ENCODE data around the gene ZNF423. TPM values are rescaled to one million over a fixed set of nuclear protein-coding genes. Genes with fewer than 3 reads are reported as not detected.

ZNF423 gene
- total RNA-seq, 3 donors from 2014 or later (not counting 1 experiment from before 2014, with no cell fraction given) = not detected

DNA sequence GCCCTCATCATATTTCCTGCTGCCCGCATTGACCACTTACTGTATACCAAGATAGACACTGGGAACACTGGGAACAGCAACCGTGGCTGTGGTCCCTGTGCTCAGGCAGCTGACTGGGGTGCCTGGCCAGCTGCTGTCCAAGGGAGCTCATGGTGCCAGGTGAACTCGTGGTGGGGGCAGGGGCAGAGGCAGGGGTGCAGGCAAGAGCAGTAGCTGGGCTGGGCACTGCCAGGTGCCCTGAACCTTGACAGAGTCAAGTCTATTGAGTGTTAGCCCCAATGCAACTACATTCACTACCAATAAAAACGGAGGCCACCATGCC is 279.8 kb downstream of the ZNF423 start:
- Histone ChIP-seq H3K9me3 (ENCODE audit: control insufficient read depth, insufficient read depth, low read length) (no peaks in the 10 kb centered on the region), H3K36me3 (ENCODE audit: control insufficient read depth, insufficient read depth, low read length) (no peaks in the 10 kb centered on the region), H3K27me3 (ENCODE audit: control insufficient read depth, insufficient read depth, low read length) (no peaks in the 10 kb centered on the region), H3K4me3 (ENCODE audit: low read length) (no peak overlapping the region), H3K4me1 (ENCODE audit: control insufficient read depth, insufficient read depth, low read length) (peaks cover 17% of the 10 kb centered on the region), H3K27ac (ENCODE audit: low read length) (no peak overlapping the region)
- Mint-ChIP-seq H3K36me3 (no peaks in the 10 kb centered on the region), H3K9me3 (no peaks in the 10 kb centered on the region), H3K4me1 (peaks cover 7 to 11% of the 10 kb centered on the region in 2 donors), H3K27ac (no peak overlapping the region), H3K4me3 (no peak overlapping the region), H3K27me3 (ENCODE audit: low read depth in 2 of 2) (no peaks in the 10 kb centered on the region)
- DNase-seq (no peak), ATAC-seq (no peak)
- WGBS (ENCODE audit: insufficient coverage) = 78% methylated on average over 4 of the region's 4 CpGs
- TF ChIP-seq, protein P1, sequence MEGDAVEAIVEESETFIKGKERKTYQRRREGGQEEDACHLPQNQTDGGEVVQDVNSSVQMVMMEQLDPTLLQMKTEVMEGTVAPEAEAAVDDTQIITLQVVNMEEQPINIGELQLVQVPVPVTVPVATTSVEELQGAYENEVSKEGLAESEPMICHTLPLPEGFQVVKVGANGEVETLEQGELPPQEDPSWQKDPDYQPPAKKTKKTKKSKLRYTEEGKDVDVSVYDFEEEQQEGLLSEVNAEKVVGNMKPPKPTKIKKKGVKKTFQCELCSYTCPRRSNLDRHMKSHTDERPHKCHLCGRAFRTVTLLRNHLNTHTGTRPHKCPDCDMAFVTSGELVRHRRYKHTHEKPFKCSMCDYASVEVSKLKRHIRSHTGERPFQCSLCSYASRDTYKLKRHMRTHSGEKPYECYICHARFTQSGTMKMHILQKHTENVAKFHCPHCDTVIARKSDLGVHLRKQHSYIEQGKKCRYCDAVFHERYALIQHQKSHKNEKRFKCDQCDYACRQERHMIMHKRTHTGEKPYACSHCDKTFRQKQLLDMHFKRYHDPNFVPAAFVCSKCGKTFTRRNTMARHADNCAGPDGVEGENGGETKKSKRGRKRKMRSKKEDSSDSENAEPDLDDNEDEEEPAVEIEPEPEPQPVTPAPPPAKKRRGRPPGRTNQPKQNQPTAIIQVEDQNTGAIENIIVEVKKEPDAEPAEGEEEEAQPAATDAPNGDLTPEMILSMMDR (IDR thresholded peaks at IDR 0.05) = no peak
- intact Hi-C loops (cut with micrococcal nuclease) = no loop called here

DNA sequence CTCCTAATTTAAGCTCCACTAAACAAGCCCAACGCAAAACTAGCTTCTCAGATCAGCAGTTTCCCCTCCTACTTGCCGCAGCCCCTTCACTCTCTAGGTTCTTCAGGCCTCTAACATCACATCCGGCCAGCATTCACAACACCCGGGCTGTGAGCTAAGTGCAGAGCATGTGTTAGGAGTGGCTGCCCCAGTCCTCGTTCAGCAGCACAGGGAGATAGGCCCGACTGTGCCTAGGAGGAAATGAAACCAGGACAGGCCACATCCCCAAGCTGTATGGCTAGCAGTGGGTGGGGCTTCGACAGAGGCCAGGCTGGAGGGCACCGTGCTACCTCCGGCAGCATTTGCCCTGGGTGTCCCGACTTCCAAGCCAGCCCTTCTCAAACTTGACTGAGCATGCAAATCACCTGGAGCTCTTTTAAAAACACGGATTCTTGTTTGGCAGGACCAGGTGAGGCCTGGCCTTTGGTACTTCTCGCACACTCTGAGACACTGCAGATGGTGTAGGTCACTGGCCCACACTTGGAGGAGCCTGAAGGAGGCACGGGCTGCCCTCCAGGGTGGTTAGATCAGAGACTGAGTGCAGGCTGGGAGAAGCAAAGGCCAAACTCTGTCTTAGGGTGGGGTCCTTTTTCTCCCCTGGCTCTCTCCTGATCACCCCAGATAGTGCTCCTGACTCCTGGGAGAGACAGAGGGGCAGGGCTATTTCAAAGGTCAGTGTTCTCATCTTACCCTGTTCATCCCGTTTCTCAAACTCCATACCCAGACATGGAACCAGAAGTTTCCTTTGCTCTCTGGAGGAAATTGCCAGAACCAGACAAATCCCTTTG is 280.4 kb downstream of the ZNF423 start:
- DNase-seq (peak in 1 of 2 donors; percentile 5), ATAC-seq (peak; percentile 66 to 92 (median 75))
- 47% methylated on average over 14 of the region's 14 CpGs for WGBS (ENCODE audit: insufficient coverage)
- H3K9me3 ChIP-seq (ENCODE audit: control insufficient read depth, insufficient read depth, low read length) = no peaks in the 10 kb centered on the region
- Mint-ChIP-seq H3K27me3 (ENCODE audit: low read depth in 2 of 2) (no peaks in the 10 kb centered on the region), H3K36me3 (no peaks in the 10 kb centered on the region), H3K4me3 (no peak overlapping the region), H3K27ac (peak overlapping the region; percentile 78 to 85), H3K4me1 (peaks cover 7 to 11% of the 10 kb centered on the region in 2 donors), H3K9me3 (no peaks in the 10 kb centered on the region)
- H3K4me1 ChIP-seq (ENCODE audit: control insufficient read depth, insufficient read depth, low read length) = peaks cover 17% of the 10 kb centered on the region
- no peak overlapping the region for H3K27ac ChIP-seq (ENCODE audit: low read length)
- intact Hi-C loops (cut with micrococcal nuclease) = no loop called here
- TF ChIP-seq, protein P1 (IDR thresholded peaks at IDR 0.05) = no peak
- H3K27me3 ChIP-seq (ENCODE audit: control insufficient read depth, insufficient read depth, low read length) = no peaks in the 10 kb centered on the region
- no peak overlapping the region for H3K4me3 ChIP-seq (ENCODE audit: low read length)
- no peaks in the 10 kb centered on the region for H3K36me3 ChIP-seq (ENCODE audit: control insufficient read depth, insufficient read depth, low read length)

DNA sequence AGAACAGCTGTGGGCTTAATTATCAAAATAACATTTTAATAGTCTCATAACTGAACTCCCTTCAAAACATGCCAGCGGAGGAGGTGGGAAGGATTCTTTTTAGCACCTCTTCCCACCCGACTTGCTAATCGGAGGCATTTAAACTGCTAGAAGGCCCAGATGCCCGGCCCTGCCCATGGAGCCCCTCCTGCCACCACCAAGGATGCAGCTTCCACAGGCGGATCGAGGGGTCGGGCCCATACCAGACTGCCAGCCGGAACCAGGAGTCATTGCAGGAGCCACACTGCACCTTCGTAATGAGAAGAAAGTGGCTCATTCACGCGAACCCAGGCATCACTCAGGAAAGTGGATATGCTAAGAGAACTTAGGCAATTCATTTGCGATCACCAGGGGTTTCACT is 281.1 kb downstream of the ZNF423 start:
- TF ChIP-seq, protein P1 (IDR thresholded peaks at IDR 0.05) = no peak
- Histone ChIP-seq H3K27ac (ENCODE audit: low read length) (no peak overlapping the region), H3K27me3 (ENCODE audit: control insufficient read depth, insufficient read depth, low read length) (no peaks in the 10 kb centered on the region), H3K4me3 (ENCODE audit: low read length) (no peak overlapping the region), H3K4me1 (ENCODE audit: control insufficient read depth, insufficient read depth, low read length) (peaks cover 17% of the 10 kb centered on the region), H3K9me3 (ENCODE audit: control insufficient read depth, insufficient read depth, low read length) (no peaks in the 10 kb centered on the region), H3K36me3 (ENCODE audit: control insufficient read depth, insufficient read depth, low read length) (no peaks in the 10 kb centered on the region)
- Mint-ChIP-seq H3K27me3 (ENCODE audit: low read depth in 2 of 2) (no peaks in the 10 kb centered on the region), H3K36me3 (no peaks in the 10 kb centered on the region), H3K4me3 (no peak overlapping the region), H3K4me1 (peaks cover 7 to 11% of the 10 kb centered on the region in 2 donors), H3K27ac (peak overlapping the region; percentile 78 to 85), H3K9me3 (no peaks in the 10 kb centered on the region)
- intact Hi-C loops (cut with micrococcal nuclease) = no loop called here
- DNase-seq = no peak
- no peak for ATAC-seq
- WGBS (ENCODE audit: insufficient coverage) = 90% methylated on average over 12 of the region's 12 CpGs

DNA sequence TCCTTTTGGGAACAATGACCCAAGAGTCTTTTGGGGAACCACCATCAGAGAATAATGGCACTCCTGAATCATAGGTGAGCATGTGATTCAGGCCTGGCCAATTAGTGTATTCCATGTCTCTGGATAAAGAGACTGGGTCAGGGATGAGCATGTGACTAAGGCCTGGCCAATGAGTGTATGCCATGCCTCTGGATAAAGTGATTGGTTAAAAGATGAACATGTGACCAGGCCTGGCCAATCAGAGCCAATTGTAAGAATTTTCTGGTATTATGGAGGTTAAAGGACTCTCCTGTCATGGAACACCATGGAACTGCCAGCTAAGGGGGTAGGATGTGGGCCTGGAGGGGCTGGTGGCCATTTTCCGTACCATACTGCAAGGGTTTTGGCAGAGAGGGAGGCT is 288.0 kb downstream of the ZNF423 start:
- no peaks in the 10 kb centered on the region for H3K9me3 Mint-ChIP-seq
- Histone ChIP-seq H3K4me3 (ENCODE audit: low read length) (no peak overlapping the region), H3K4me1 (ENCODE audit: control insufficient read depth, insufficient read depth, low read length) (no peaks in the 10 kb centered on the region), H3K36me3 (ENCODE audit: control insufficient read depth, insufficient read depth, low read length) (no peaks in the 10 kb centered on the region), H3K9me3 (ENCODE audit: control insufficient read depth, insufficient read depth, low read length) (no peaks in the 10 kb centered on the region), H3K27me3 (ENCODE audit: control insufficient read depth, insufficient read depth, low read length) (no peaks in the 10 kb centered on the region), H3K27ac (ENCODE audit: low read length) (no peak overlapping the region)
- no peak overlapping the region for H3K4me3 Mint-ChIP-seq
- H3K4me1 Mint-ChIP-seq = no peaks in the 10 kb centered on the region
- intact Hi-C loops (cut with micrococcal nuclease) = no loop called here
- no peaks in the 10 kb centered on the region for H3K36me3 Mint-ChIP-seq
- TF ChIP-seq, protein P1 (IDR thresholded peaks at IDR 0.05) = no peak
- ATAC-seq = no peak
- H3K27me3 Mint-ChIP-seq (ENCODE audit: low read depth in 2 of 2) = no peaks in the 10 kb centered on the region
- H3K27ac Mint-ChIP-seq = no peak overlapping the region
- 100% methylated on average over 1 of the region's 1 CpG for WGBS (ENCODE audit: insufficient coverage)
- no peak for DNase-seq
